Sigmoid colon (tissue), 7 donors: Measurements from ENCODE around the gene SLF2. TPM values are rescaled to one million over a fixed set of nuclear protein-coding genes. Genes with fewer than 3 reads are reported as not detected.

Source experiments
- DNase-seq: peaks from one replicate; pipeline ENCODE4 v3.0.0-alpha.2; 2019
- H3K27ac ChIP-seq, 4 donors: fragments of 200-600 bp; sonication (generic); one replicate each; pipeline ENCODE4 v1.5.1; 2016 to 2019; ENCODE audit warnings: mild to moderate bottlenecking in 1 of 4
- H3K27me3 ChIP-seq, 3 donors: fragments of 200-600 bp; sonication (generic); one replicate each; pipeline ENCODE4 v1.5.1; 2019; ENCODE audit warnings: mild to moderate bottlenecking in 1 of 3
- H3K36me3 ChIP-seq, 4 donors: fragments of 200-600 bp; sonication (generic); one replicate each; pipeline ENCODE4 v1.5.1; 2016 to 2019
- H3K4me1 ChIP-seq, 4 donors: fragments of 200-600 bp; sonication (generic); one replicate each; pipeline ENCODE4 v1.5.1; 2017 to 2019
- H3K4me3 ChIP-seq, 4 donors: fragments of 200-600 bp; sonication (generic); one replicate each; pipeline ENCODE4 v1.5.1; 2017 to 2019; ENCODE audit warnings: mild to moderate bottlenecking in 2 of 4, moderate library complexity in 1 of 4
- H3K9me3 ChIP-seq, 4 donors: fragments of 200-600 bp in 3 of 4; sonication (generic) in 3 of 4; one replicate each; pipeline versions ENCODE4 v1.5.1 to v1.6.1; 2013 to 2019
- CTCF ChIP-seq, 4 experiments: fragments of 450-650 bp in 3 of 4; fragments of 200-600 bp in 1 of 4; IDR thresholded peaks; one replicate each; pipeline ENCODE4 v1.5.1; 2016 to 2019; ENCODE audit warnings: antibody characterized with exemption in 4 of 4, mild to moderate bottlenecking in 3 of 4, moderate library complexity in 2 of 4
- EP300 ChIP-seq, 4 donors: sonication (generic); formaldehyde crosslinking; IDR thresholded peaks; one replicate each; pipeline ENCODE4 v1.6.1; 2017; ENCODE audit warnings: antibody characterized with exemption in 4 of 4
- POLR2A ChIP-seq, 2 donors: fragments of 450-650 bp; IDR thresholded peaks; one replicate each; pipeline ENCODE4 v1.6.1; 2016; ENCODE audit warnings: antibody characterized with exemption in 2 of 2, mild to moderate bottlenecking in 2 of 2, moderate library complexity in 2 of 2
- POLR2AphosphoS5 ChIP-seq, 4 donors: sonication (generic); formaldehyde crosslinking; IDR thresholded peaks; one replicate each; pipeline ENCODE4 v1.6.1; 2017; ENCODE audit warnings: antibody characterized with exemption in 4 of 4
- WGBS, 2 donors: extraction: QIAGEN DNeasy Blood & Tissue Kit; methylation state at CpG; one replicate each; pipeline ENCODE4 v1.1.7; 2013; 5-methylcytosine and 5-hydroxymethylcytosine counted together
- intact Hi-C: fragments of 100-400 bp; cut with DNase I; formaldehyde crosslinking; loops from one replicate; pipeline ENCODE4 v1.15.1; 2023
- polyA plus RNA-seq, 3 donors: library from polyadenylated mRNA; stranded (reverse); fragments of 200-250 nt; gene quantifications; one replicate each; pipeline ENCODE4 v1.2.3, GENCODE V29; 2013
- total RNA-seq, 4 donors: library from RNA; depleted of rRNA; stranded (reverse); fragments of >200 nt; gene quantifications; one replicate each; pipeline ENCODE4 v1.1.0, GENCODE V29; 2016
- donor health status: healthy with polysubstance abuse.
- donor health status: Bipolar disorder and iron deficiency.
- donor health status: healthy.

SLF2 gene
- total and polyA plus RNA-seq, 7 donors = 3.2 to 49.9 (median 31.8) TPM

- Histone ChIP-seq H3K4me1 (peaks cover 0 to 18% (median 17%) of the 10 kb centered on the region in 4 donors), H3K36me3 (peaks cover 0 to 34% (median 4%) of the 10 kb centered on the region in 4 donors), H3K9me3 (no peaks in the 10 kb centered on the region), H3K27ac (no peak overlapping the region), H3K4me3 (no peak overlapping the region), H3K27me3 (peaks cover 0 to 10% (median 0%) of the 10 kb centered on the region in 3 donors)
- WGBS, 2 donors = 82 to 83% methylated on average over 2 of the region's 2 CpGs
- TF ChIP-seq EP300 (IDR thresholded peaks at IDR 0.05) (no peak), POLR2A (IDR thresholded peaks at IDR 0.05) (no peak), POLR2AphosphoS5 (IDR thresholded peaks at IDR 0.05) (no peak), CTCF (IDR thresholded peaks at IDR 0.05) (no peak)
- DNase-seq = no peak
- intact Hi-C loops = no loop called here
Observed at GRCh38 chr10:100967332-100967731, 54.6 kb downstream of the SLF2 start.

GRCh38 chr10:100968062-100968736 lies 55.4 kb downstream of the SLF2 start:
- intact Hi-C loops = loop anchor here (2.0 kb wide), 1 partner anchor 45 kb away; no protein-coding TSS in a partner anchor
- Histone ChIP-seq H3K27ac (no peak overlapping the region), H3K36me3 (peaks cover 0 to 25% (median 0%) of the 10 kb centered on the region in 4 donors), H3K4me1 (peaks cover 0 to 18% (median 17%) of the 10 kb centered on the region in 4 donors), H3K4me3 (no peak overlapping the region), H3K27me3 (peaks cover 0 to 10% (median 0%) of the 10 kb centered on the region in 3 donors), H3K9me3 (no peaks in the 10 kb centered on the region)
- TF ChIP-seq CTCF (IDR thresholded peaks at IDR 0.05) = no peak
- TF ChIP-seq POLR2A (IDR thresholded peaks at IDR 0.05) = no peak
- TF ChIP-seq POLR2AphosphoS5 (IDR thresholded peaks at IDR 0.05) = no peak
- TF ChIP-seq EP300 (IDR thresholded peaks at IDR 0.05) = no peak
- 20 to 73% methylated on average over 2 of the region's 2 CpGs for WGBS, 2 donors
- DNase-seq = no peak

- Histone ChIP-seq H3K27me3 (peaks cover 0 to 10% (median 0%) of the 10 kb centered on the region in 3 donors), H3K4me3 (peak overlapping the region; percentile 39 to 62 (median 53)), H3K4me1 (peaks cover 0 to 18% (median 17%) of the 10 kb centered on the region in 4 donors), H3K27ac (no peak overlapping the region), H3K9me3 (no peaks in the 10 kb centered on the region), H3K36me3 (peaks cover 0 to 19% (median 0%) of the 10 kb centered on the region in 4 donors)
- 10 to 35% methylated on average over 9 of the region's 9 CpGs for WGBS, 2 donors
- intact Hi-C loops = loop anchor here (2.0 kb wide), 1 partner anchor 44 kb away; no protein-coding TSS in a partner anchor
- no peak for DNase-seq
- TF ChIP-seq POLR2AphosphoS5 (IDR thresholded peaks at IDR 0.05) = no peak
- TF ChIP-seq POLR2A (IDR thresholded peaks at IDR 0.05) = no peak
- no peak for TF ChIP-seq CTCF (IDR thresholded peaks at IDR 0.05)
- no peak for TF ChIP-seq EP300 (IDR thresholded peaks at IDR 0.05)
Observed at GRCh38 chr10:100968863-100969186, 56.1 kb downstream of the SLF2 start.

- peaks cover 0 to 14% (median 0%) of the 10 kb centered on the region in 4 donors for H3K36me3 ChIP-seq
- H3K4me3 ChIP-seq = peak within 1 kb of the TSS; percentile 39 to 62 (median 53)
- intact Hi-C loops = loop anchor here (2.0 kb wide), 1 partner anchor 43 kb away; no protein-coding TSS in a partner anchor
- peak; percentile 78 for DNase-seq
- peaks cover 0 to 10% (median 0%) of the 10 kb centered on the region in 3 donors for H3K27me3 ChIP-seq
- no peaks in the 10 kb centered on the region for H3K9me3 ChIP-seq
- peaks cover 0 to 18% (median 17%) of the 10 kb centered on the region in 4 donors for H3K4me1 ChIP-seq
- H3K27ac ChIP-seq = peak within 1 kb of the TSS in 2 of 4 donors; percentile 22 to 48
- TF ChIP-seq CTCF (IDR thresholded peaks at IDR 0.05) = peak; percentile 53 to 79 (median 76)
- TF ChIP-seq EP300 (IDR thresholded peaks at IDR 0.05) = no peak
- WGBS, 2 donors = 1 to 2% methylated on average over 69 to 70 of the region's 70 CpGs
Observed at GRCh38 chr10:100969187-100970075, 56.7 kb downstream of the SLF2 start, which contains the start of gene SEMA4G. Gene SEMA4G (plus strand): TSS chr10:100969504. CDS start chr10:100972913, 3,409 bp downstream.
